ENCODE data around the gene PTPRE. TPM values are rescaled to one million over a fixed set of nuclear protein-coding genes. Genes with fewer than 3 reads are reported as not detected.

PTPRE gene
- total RNA-seq, 1 donor from 2014 or later = 1.2 TPM

- Mint-ChIP-seq H3K9me3 (ENCODE audit: unreplicated experiment) (no peaks in the 10 kb centered on the region), H3K27me3 (ENCODE audit: unreplicated experiment) (peaks cover 5% of the 10 kb centered on the region), H3K4me1 (ENCODE audit: unreplicated experiment) (peaks cover 11% of the 10 kb centered on the region), H3K4me3 (ENCODE audit: unreplicated experiment) (no peak overlapping the region), H3K36me3 (ENCODE audit: unreplicated experiment) (no peaks in the 10 kb centered on the region), H3K27ac (ENCODE audit: unreplicated experiment) (no peak overlapping the region)
- TF ChIP-seq CTCF (IDR thresholded peaks at IDR 0.05) = no peak
- no peak for DNase-seq (ENCODE audit: extremely low spot score, unreplicated experiment)
These were observed 107.3 kb downstream of the PTPRE start for GRCh38 chr10:128014236-128014635.

GRCh38 chr10:128016423-128017060, 109.6 kb downstream of the PTPRE start:
- H3K27me3 Mint-ChIP-seq (ENCODE audit: unreplicated experiment) = peaks cover 2% of the 10 kb centered on the region
- H3K27ac Mint-ChIP-seq (ENCODE audit: unreplicated experiment) = no peak overlapping the region
- no peak for DNase-seq (ENCODE audit: extremely low spot score, unreplicated experiment)
- no peaks in the 10 kb centered on the region for H3K36me3 Mint-ChIP-seq (ENCODE audit: unreplicated experiment)
- no peak for TF ChIP-seq CTCF (IDR thresholded peaks at IDR 0.05)
- H3K9me3 Mint-ChIP-seq (ENCODE audit: unreplicated experiment) = no peaks in the 10 kb centered on the region
- no peak overlapping the region for H3K4me3 Mint-ChIP-seq (ENCODE audit: unreplicated experiment)
- H3K4me1 Mint-ChIP-seq (ENCODE audit: unreplicated experiment) = no peaks in the 10 kb centered on the region

GRCh38 chr10:128017822-128018221, 110.9 kb downstream of the PTPRE start:
- no peak for DNase-seq (ENCODE audit: extremely low spot score, unreplicated experiment)
- Mint-ChIP-seq H3K9me3 (ENCODE audit: unreplicated experiment) (no peaks in the 10 kb centered on the region), H3K4me3 (ENCODE audit: unreplicated experiment) (no peak overlapping the region), H3K27ac (ENCODE audit: unreplicated experiment) (no peak overlapping the region), H3K27me3 (ENCODE audit: unreplicated experiment) (peaks cover 3% of the 10 kb centered on the region), H3K36me3 (ENCODE audit: unreplicated experiment) (no peaks in the 10 kb centered on the region), H3K4me1 (ENCODE audit: unreplicated experiment) (no peaks in the 10 kb centered on the region)
- no peak for TF ChIP-seq CTCF (IDR thresholded peaks at IDR 0.05)

- Mint-ChIP-seq H3K9me3 (ENCODE audit: unreplicated experiment) (no peaks in the 10 kb centered on the region), H3K4me1 (ENCODE audit: unreplicated experiment) (no peaks in the 10 kb centered on the region), H3K36me3 (ENCODE audit: unreplicated experiment) (no peaks in the 10 kb centered on the region), H3K4me3 (ENCODE audit: unreplicated experiment) (no peak overlapping the region), H3K27me3 (ENCODE audit: unreplicated experiment) (peaks cover 4% of the 10 kb centered on the region), H3K27ac (ENCODE audit: unreplicated experiment) (no peak overlapping the region)
- DNase-seq (ENCODE audit: extremely low spot score, unreplicated experiment) = no peak
- TF ChIP-seq CTCF (IDR thresholded peaks at IDR 0.05) = no peak
These were observed 111.3 kb downstream of the PTPRE start for GRCh38 chr10:128018236-128018635.

- H3K36me3 Mint-ChIP-seq (ENCODE audit: unreplicated experiment) = no peaks in the 10 kb centered on the region
- no peak for DNase-seq (ENCODE audit: extremely low spot score, unreplicated experiment)
- H3K4me1 Mint-ChIP-seq (ENCODE audit: unreplicated experiment) = no peaks in the 10 kb centered on the region
- H3K4me3 Mint-ChIP-seq (ENCODE audit: unreplicated experiment) = no peak overlapping the region
- TF ChIP-seq CTCF (IDR thresholded peaks at IDR 0.05) = no peak
- no peaks in the 10 kb centered on the region for H3K9me3 Mint-ChIP-seq (ENCODE audit: unreplicated experiment)
- peaks cover 4% of the 10 kb centered on the region for H3K27me3 Mint-ChIP-seq (ENCODE audit: unreplicated experiment)
- no peak overlapping the region for H3K27ac Mint-ChIP-seq (ENCODE audit: unreplicated experiment)
These were observed 111.8 kb downstream of the PTPRE start for GRCh38 chr10:128018691-128019090.

All from osteocyte (in vitro differentiated cells).